ENCODE measurements around the gene CCDC60.

The CCDC60 gene

GRCh38 chr12:119314290-119314689, 20.2 kb upstream of the CCDC60 start:
- Histone ChIP-seq H3K4me2 (ENCODE audit: low read depth, low read length) (no peak overlapping the region), H3K27ac (ENCODE audit: low read length) (no peak overlapping the region)
- TF ChIP-seq EZH2phosphoT487 (IDR thresholded peaks at IDR 0.05; ENCODE audit: low read length) (no peak), EZH2 (optimal IDR thresholded peaks at IDR 0.05; ENCODE audit: low read depth, low read length) (no peak)
- TF ChIP-seq, protein P1, sequence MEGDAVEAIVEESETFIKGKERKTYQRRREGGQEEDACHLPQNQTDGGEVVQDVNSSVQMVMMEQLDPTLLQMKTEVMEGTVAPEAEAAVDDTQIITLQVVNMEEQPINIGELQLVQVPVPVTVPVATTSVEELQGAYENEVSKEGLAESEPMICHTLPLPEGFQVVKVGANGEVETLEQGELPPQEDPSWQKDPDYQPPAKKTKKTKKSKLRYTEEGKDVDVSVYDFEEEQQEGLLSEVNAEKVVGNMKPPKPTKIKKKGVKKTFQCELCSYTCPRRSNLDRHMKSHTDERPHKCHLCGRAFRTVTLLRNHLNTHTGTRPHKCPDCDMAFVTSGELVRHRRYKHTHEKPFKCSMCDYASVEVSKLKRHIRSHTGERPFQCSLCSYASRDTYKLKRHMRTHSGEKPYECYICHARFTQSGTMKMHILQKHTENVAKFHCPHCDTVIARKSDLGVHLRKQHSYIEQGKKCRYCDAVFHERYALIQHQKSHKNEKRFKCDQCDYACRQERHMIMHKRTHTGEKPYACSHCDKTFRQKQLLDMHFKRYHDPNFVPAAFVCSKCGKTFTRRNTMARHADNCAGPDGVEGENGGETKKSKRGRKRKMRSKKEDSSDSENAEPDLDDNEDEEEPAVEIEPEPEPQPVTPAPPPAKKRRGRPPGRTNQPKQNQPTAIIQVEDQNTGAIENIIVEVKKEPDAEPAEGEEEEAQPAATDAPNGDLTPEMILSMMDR (IDR thresholded peaks at IDR 0.05; ENCODE audit: low read length), result no peak

DNA sequence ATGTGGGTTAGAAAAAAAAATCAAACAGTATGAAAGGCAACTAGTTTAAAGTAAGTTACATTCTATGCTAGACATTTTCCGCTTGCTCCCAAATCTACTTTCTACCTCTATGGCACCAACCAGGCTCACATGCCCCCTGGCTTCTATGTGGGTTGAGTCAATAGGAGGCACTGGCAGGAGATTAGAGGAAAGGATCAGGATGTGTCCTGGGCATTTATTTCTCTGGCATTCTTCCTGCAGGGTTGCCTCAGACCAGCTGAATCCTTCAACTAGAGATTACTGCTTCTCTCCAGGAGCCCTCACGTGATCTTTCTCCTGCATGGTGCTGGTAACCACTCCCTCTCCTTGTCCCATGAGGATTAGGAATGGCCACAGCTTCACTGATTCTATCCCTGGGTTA, 14.9 kb upstream of the CCDC60 start:
- Histone ChIP-seq H3K36me3 (replicated peaks; ENCODE audit: insufficient read depth, low read length) (no peaks in the 10 kb centered on the region), H3K9me2 (replicated peaks; ENCODE audit: insufficient read depth, low read length) (no peaks in the 10 kb centered on the region), H2AFZ (ENCODE audit: low read length) (no peak overlapping the region), H4K20me1 (ENCODE audit: insufficient read depth, low read length) (no peaks in the 10 kb centered on the region), H3K27me3 (replicated peaks; ENCODE audit: insufficient read depth, low read length) (no peaks in the 10 kb centered on the region), H3K4me2 (ENCODE audit: low read depth, low read length) (no peak overlapping the region), H3K27ac (ENCODE audit: low read length) (no peak overlapping the region), H3K79me2 (ENCODE audit: low read length) (no peaks in the 10 kb centered on the region), H3K4me1 (ENCODE audit: low read length) (no peaks in the 10 kb centered on the region), H3K9ac (ENCODE audit: low read length) (no peak overlapping the region), H3F3A (ENCODE audit: insufficient read depth, low read length) (no peaks in the 10 kb centered on the region), H3K4me3 (ENCODE audit: low read length) (no peak overlapping the region), H3K9me3 (replicated peaks; ENCODE audit: insufficient read depth, low read length) (no peaks in the 10 kb centered on the region)
- DNase-seq, result no peak
- TF ChIP-seq EZH2 (optimal IDR thresholded peaks at IDR 0.05; ENCODE audit: low read depth, low read length) (no peak), EZH2phosphoT487 (IDR thresholded peaks at IDR 0.05; ENCODE audit: low read length) (no peak)
- TF ChIP-seq, protein P1 (IDR thresholded peaks at IDR 0.05; ENCODE audit: low read length), result no peak

More at GRCh38 chr12:119314290-119314689, 20.2 kb upstream of the CCDC60 start:
- Histone ChIP-seq H3K4me3 (ENCODE audit: low read length) (no peak overlapping the region), H2AFZ (ENCODE audit: low read length) (no peak overlapping the region), H3F3A (ENCODE audit: insufficient read depth, low read length) (no peaks in the 10 kb centered on the region), H3K79me2 (ENCODE audit: low read length) (no peaks in the 10 kb centered on the region), H3K27me3 (replicated peaks; ENCODE audit: insufficient read depth, low read length) (no peaks in the 10 kb centered on the region), H3K9ac (ENCODE audit: low read length) (no peak overlapping the region), H4K20me1 (ENCODE audit: insufficient read depth, low read length) (no peaks in the 10 kb centered on the region), H3K4me1 (ENCODE audit: low read length) (no peaks in the 10 kb centered on the region), H3K9me2 (replicated peaks; ENCODE audit: insufficient read depth, low read length) (no peaks in the 10 kb centered on the region), H3K9me3 (replicated peaks; ENCODE audit: insufficient read depth, low read length) (no peaks in the 10 kb centered on the region), H3K36me3 (replicated peaks; ENCODE audit: insufficient read depth, low read length) (no peaks in the 10 kb centered on the region)
- DNase-seq, result no peak

GRCh38 chr12:119320678-119321077, 13.9 kb upstream of the CCDC60 start:
- no peak overlapping the region for H2AFZ ChIP-seq (ENCODE audit: low read length)
- H4K20me1 ChIP-seq (ENCODE audit: insufficient read depth, low read length), result no peaks in the 10 kb centered on the region
- no peaks in the 10 kb centered on the region for H3K9me2 ChIP-seq (replicated peaks; ENCODE audit: insufficient read depth, low read length)
- H3K9me3 ChIP-seq (replicated peaks; ENCODE audit: insufficient read depth, low read length), result no peaks in the 10 kb centered on the region
- DNase-seq, result no peak
- no peak overlapping the region for H3K4me3 ChIP-seq (ENCODE audit: low read length)
- TF ChIP-seq EZH2phosphoT487 (IDR thresholded peaks at IDR 0.05; ENCODE audit: low read length) (no peak), EZH2 (optimal IDR thresholded peaks at IDR 0.05; ENCODE audit: low read depth, low read length) (no peak)
- TF ChIP-seq, protein P1 (IDR thresholded peaks at IDR 0.05; ENCODE audit: low read length), result no peak
- no peak overlapping the region for H3K27ac ChIP-seq (ENCODE audit: low read length)
- no peaks in the 10 kb centered on the region for H3K79me2 ChIP-seq (ENCODE audit: low read length)
- no peaks in the 10 kb centered on the region for H3F3A ChIP-seq (ENCODE audit: insufficient read depth, low read length)
- H3K27me3 ChIP-seq (replicated peaks; ENCODE audit: insufficient read depth, low read length), result no peaks in the 10 kb centered on the region
- no peaks in the 10 kb centered on the region for H3K36me3 ChIP-seq (replicated peaks; ENCODE audit: insufficient read depth, low read length)
- no peak overlapping the region for H3K4me2 ChIP-seq (ENCODE audit: low read depth, low read length)
- no peaks in the 10 kb centered on the region for H3K4me1 ChIP-seq (ENCODE audit: low read length)
- no peak overlapping the region for H3K9ac ChIP-seq (ENCODE audit: low read length)

Measured in MM.1S (cell line).